ENCODE measurements around the gene SLC30A1.
A peak's percentile ranks its signal among the peaks of the same experiment; 100 is the strongest.

SLC30A1 gene

DNA sequence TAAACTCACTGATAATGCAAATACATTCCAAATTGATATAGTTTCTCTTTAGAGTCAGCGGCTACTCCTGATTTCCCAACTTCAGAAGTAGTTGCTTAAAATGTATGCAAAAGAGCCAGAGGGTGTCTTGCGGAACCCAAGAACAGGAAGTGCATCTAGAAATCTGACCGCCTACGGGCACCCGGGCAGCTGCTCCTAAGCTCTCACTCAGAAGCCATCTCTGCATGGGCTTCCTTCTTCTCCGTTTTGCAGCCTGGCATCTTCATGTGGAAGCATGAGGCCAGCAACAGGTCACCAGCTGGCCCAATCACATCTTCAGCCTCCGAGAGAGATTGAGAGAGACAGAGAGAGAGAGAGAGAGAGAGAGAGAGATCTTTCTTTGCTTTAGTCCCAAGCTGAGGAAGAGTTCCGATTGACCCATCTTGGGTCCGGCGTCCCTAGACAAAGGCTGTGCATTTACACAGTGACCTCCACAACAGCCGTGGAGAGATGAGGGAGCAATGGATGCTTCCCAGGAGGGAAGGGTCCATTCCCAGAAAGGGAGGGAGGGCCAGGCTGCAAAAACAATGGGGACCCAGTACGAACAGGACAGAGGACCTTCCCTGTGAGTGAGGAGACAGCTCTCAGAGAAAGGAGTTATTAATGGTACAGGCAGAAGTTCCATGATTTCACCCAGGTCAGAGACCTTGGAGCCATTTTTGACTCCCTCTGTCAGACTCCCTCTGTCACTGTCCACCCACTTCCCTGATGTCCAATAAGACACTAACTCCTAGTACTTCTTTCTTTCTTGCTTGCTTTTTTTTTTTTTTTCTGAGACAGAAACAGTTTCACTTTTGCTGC, 28.2 kb upstream of the SLC30A1 start:
- no peak overlapping the region for H3K4me3 ChIP-seq (replicated peaks in 1 of 2; ENCODE audit: low read depth in 2 of 2, low read length in 2 of 2)
- DNase-seq (ENCODE audit: low read depth in 2 of 2) = peak in 1 of 2 donors; percentile 71
- TF ChIP-seq, protein P1, sequence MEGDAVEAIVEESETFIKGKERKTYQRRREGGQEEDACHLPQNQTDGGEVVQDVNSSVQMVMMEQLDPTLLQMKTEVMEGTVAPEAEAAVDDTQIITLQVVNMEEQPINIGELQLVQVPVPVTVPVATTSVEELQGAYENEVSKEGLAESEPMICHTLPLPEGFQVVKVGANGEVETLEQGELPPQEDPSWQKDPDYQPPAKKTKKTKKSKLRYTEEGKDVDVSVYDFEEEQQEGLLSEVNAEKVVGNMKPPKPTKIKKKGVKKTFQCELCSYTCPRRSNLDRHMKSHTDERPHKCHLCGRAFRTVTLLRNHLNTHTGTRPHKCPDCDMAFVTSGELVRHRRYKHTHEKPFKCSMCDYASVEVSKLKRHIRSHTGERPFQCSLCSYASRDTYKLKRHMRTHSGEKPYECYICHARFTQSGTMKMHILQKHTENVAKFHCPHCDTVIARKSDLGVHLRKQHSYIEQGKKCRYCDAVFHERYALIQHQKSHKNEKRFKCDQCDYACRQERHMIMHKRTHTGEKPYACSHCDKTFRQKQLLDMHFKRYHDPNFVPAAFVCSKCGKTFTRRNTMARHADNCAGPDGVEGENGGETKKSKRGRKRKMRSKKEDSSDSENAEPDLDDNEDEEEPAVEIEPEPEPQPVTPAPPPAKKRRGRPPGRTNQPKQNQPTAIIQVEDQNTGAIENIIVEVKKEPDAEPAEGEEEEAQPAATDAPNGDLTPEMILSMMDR (IDR thresholded peaks at IDR 0.05; ENCODE audit: low read depth, low read length) = no peak

DNA sequence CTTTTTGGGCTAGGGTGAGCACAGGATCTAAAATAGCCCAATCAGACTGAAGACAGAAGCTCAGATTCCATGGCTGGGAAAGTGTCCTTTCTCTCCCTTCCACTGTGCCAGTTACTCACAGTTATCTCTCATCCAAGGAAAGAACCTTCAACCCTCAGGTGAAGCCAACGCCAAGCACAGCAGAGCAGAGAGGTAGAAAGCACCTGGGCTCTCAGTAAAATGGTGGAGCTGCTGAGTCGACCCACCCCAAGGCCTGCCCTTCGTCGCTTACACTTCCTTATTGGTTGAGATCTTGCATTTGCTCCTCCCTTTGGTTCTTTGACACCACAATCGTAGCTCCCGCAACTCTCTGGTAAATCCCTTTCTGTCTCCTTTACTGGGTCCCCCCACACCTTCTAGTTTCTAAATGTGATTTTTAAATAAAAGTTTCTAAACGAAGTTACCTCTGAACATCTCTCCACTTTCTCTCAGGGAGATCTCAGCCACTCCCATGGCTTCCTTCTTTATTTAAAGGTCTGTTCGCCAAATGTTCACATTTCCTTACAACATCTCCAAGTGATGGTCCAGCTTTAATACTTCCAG, 27.5 kb upstream of the SLC30A1 start:
- no peak overlapping the region for H3K4me3 ChIP-seq (replicated peaks in 1 of 2; ENCODE audit: low read depth in 2 of 2, low read length in 2 of 2)
- TF ChIP-seq, protein P1 (IDR thresholded peaks at IDR 0.05; ENCODE audit: low read depth, low read length) = no peak
- DNase-seq (ENCODE audit: low read depth in 2 of 2) = no peak

DNA sequence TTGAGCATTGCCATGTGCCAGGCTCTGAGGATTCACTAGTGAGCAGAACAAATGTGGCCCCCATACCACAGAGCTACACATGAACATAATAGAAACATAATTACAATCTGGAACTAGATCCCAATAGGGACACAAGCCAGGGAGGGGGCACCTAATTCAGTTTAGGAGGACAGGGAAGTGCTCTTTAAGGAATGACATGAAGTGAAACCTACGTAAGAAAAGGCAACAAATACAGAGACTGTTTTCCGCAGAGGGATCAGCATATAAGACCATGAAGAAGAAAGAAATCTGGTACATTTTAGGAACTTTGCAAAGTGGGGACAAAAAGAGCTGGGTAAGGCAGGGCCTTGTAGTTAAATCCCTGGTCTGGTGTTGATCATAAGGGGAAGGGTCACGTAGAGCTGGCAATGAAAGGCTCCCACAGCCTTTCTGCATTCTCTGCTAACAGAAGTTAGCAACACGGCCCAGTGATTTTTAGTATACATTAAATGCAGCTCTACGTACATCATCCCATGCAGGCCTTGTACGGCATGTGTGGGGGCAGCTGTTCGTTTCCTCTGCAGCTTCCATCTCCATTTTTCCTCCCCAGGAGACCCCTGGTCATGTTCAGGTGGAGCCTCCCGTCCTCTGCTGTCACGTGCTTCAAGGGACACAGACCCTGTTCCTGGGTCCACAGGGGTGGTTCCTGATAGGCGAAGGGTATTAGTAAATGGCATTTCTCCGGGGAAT, 26.8 kb upstream of the SLC30A1 start:
- no peak for DNase-seq (ENCODE audit: low read depth in 2 of 2)
- no peak overlapping the region for H3K4me3 ChIP-seq (replicated peaks in 1 of 2; ENCODE audit: low read depth in 2 of 2, low read length in 2 of 2)
- TF ChIP-seq, protein P1 (IDR thresholded peaks at IDR 0.05; ENCODE audit: low read depth, low read length) = no peak

DNA sequence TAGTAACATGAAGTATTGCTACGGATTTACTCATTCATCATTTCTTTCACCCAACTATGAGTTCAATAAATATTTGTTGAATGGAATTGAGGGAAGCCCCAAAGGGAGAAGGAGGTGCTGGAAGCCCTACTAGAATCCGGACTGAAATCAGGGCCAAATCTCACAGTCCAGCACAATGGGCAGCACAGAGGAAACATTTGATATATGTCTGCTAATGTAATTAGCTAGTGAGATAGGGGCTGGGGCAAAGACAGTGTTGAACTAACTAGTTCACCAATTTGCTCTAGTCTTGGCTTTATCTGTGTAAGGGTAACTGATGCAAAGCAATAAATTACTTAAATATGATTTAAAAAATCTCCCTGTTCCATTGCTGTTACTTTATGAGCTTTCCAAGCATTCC, 26.1 kb upstream of the SLC30A1 start:
- DNase-seq (ENCODE audit: low read depth in 2 of 2) = no peak
- H3K4me3 ChIP-seq (replicated peaks in 1 of 2; ENCODE audit: low read depth in 2 of 2, low read length in 2 of 2) = no peak overlapping the region
- TF ChIP-seq, protein P1 (IDR thresholded peaks at IDR 0.05; ENCODE audit: low read depth, low read length) = no peak

DNA sequence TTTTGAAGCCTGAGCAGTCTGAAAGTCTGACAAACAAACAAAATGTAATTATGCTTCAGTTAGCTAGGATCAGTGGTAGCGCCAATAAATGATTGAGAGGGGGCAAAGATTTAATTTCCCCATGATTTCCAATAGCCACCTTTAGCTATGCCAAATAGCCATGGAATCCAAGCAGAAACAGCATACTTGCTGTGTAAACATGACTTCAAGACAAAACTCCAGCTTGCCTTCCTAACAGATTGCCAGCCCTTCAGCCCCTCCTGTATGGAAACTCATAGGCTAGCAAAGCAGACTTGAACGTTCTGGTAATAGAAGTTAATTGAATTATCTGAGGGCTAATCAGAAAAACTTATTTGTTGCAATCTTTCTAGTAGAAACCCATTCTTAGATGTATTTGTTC, 25.6 kb upstream of the SLC30A1 start:
- H3K4me3 ChIP-seq (replicated peaks in 1 of 2; ENCODE audit: low read depth in 2 of 2, low read length in 2 of 2) = no peak overlapping the region
- TF ChIP-seq, protein P1 (IDR thresholded peaks at IDR 0.05; ENCODE audit: low read depth, low read length) = no peak
- DNase-seq (ENCODE audit: low read depth in 2 of 2) = no peak

DNA sequence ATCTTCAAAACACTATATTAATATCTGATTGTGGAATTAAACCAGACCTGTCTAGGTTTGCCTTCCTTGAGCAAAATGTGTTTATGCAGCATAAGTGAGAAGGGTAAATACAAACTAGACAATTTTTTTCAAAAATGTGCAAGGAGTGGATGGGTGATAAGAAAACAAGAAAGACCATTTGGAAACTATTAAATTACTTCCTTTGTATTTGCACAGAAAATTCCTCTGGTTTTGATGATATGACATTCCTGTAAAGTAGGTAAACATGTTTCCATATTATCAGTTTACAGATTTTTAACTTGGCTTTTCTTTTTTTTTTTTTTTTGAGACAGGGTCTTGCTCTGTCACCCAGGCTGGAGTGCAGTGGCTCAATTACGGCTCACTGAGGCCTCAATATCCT, 24.8 kb upstream of the SLC30A1 start:
- DNase-seq (ENCODE audit: low read depth in 2 of 2) = no peak
- TF ChIP-seq, protein P1 (IDR thresholded peaks at IDR 0.05; ENCODE audit: low read depth, low read length) = no peak
- no peak overlapping the region for H3K4me3 ChIP-seq (replicated peaks in 1 of 2; ENCODE audit: low read depth in 2 of 2, low read length in 2 of 2)
